Smooth muscle cell (in vitro differentiated cells): ENCODE data around the gene FOXL2. TPM values are rescaled to one million over a fixed set of nuclear protein-coding genes. Genes with fewer than 3 reads are reported as not detected.

Experiments
- DNase-seq: peaks from one replicate; lab custom pipeline; 2025; ENCODE audit not compliant: unreplicated experiment; lab: John Stamatoyannopoulos, UW
- H2AFZ ChIP-seq: fragments of 200-600 bp; sonication (generic); 2 replicates; pipeline ENCODE4 v1.6.0; 2016; ENCODE audit warnings: antibody characterized with exemption, low read depth, mild to moderate bottlenecking
- H3F3A ChIP-seq: fragments of 200-600 bp; sonication (generic); 2 replicates; pipeline ENCODE4 v1.6.0; 2017; ENCODE audit warnings: antibody characterized with exemption, low read depth
- H3K27ac ChIP-seq: fragments of 200-600 bp; sonication (generic); 2 replicates; pipeline ENCODE4 v1.5.1; 2016; ENCODE audit warnings: low read depth, mild to moderate bottlenecking
- H3K27me3 ChIP-seq: fragments of 200-600 bp; sonication (generic); 2 replicates; pipeline ENCODE4 v1.6.1; 2016; ENCODE audit warnings: low read depth, mild to moderate bottlenecking
- H3K36me3 ChIP-seq: fragments of 200-600 bp; sonication (generic); 2 replicates; pipeline ENCODE4 v1.5.1; 2016; ENCODE audit warnings: low read depth
- H3K4me1 ChIP-seq: fragments of 200-600 bp; sonication (generic); 2 replicates; pipeline ENCODE4 v1.5.1; 2016; ENCODE audit warnings: low read depth
- H3K4me2 ChIP-seq: fragments of 200-600 bp; sonication (generic); 2 replicates; pipeline ENCODE4 v1.6.0; 2016; ENCODE audit warnings: mild to moderate bottlenecking
- H3K4me3 ChIP-seq: fragments of 200-600 bp; sonication (generic); 2 replicates; pipeline ENCODE4 v1.5.1; 2016; ENCODE audit warnings: mild to moderate bottlenecking
- H3K79me2 ChIP-seq: fragments of 200-600 bp; sonication (generic); 2 replicates; pipeline ENCODE4 v1.6.0; 2016; ENCODE audit warnings: low read depth, mild to moderate bottlenecking
- H3K9ac ChIP-seq: fragments of 200-600 bp; sonication (generic); 2 replicates; pipeline ENCODE4 v1.6.0; 2016; ENCODE audit warnings: low read depth
- H3K9me3 ChIP-seq: fragments of 200-600 bp; sonication (generic); replicated peaks from 2 replicates; pipeline ENCODE4 v1.5.1; 2016; ENCODE audit warnings: low read depth
- H4K20me1 ChIP-seq: fragments of 200-600 bp; sonication (generic); 2 replicates; pipeline ENCODE4 v1.6.0; 2016; ENCODE audit warnings: low read depth
- WGBS: methylation state at CpG from one replicate; pipeline ENCODE4 v1.1.7; 2016; ENCODE audit warnings: low lambda C conversion rate; 5-methylcytosine and 5-hydroxymethylcytosine counted together
- polyA plus RNA-seq: library from polyadenylated mRNA; unstranded; fragments of >200 nt; fragmentation: Nextera tagmentation; extraction: Ambion mirVana; gene quantifications from 2 replicates; pipeline ENCODE4 v1.2.1, GENCODE V29; 2016
- total RNA-seq: library from RNA; depleted of rRNA; stranded (reverse); fragments of >200 nt; gene quantifications from 2 replicates; pipeline ENCODE4 v1.2.3, GENCODE V29; 2014
- TF ChIP-seq, protein P1 (sequence below): fragments of 200-600 bp; sonication (generic); IDR thresholded peaks from 2 replicates; pipeline ENCODE4 v1.5.1; 2017; ENCODE audit warnings: borderline replicate concordance, mild to moderate bottlenecking, antibody characterized with exemption; ENCODE audit not compliant: insufficient read depth, poor library complexity, severe bottlenecking

Gene FOXL2
- total and polyA plus RNA-seq, 2 experiments from 2014 or later: not detected

- no peaks in the 10 kb centered on the region for H3K4me1 ChIP-seq
- no peaks in the 10 kb centered on the region for H3K79me2 ChIP-seq
- H3K36me3 ChIP-seq: no peaks in the 10 kb centered on the region
- H3F3A ChIP-seq: no peaks in the 10 kb centered on the region
- H3K4me3 ChIP-seq: no peak overlapping the region
- WGBS: 53% methylated on average over 1 of the region's 1 CpG
- H3K27me3 ChIP-seq: no peaks in the 10 kb centered on the region
- no peak overlapping the region for H2AFZ ChIP-seq
- no peak overlapping the region for H3K4me2 ChIP-seq
- DNase-seq: no peak
- no peak overlapping the region for H3K27ac ChIP-seq
- H3K9me3 ChIP-seq: no peaks in the 10 kb centered on the region
- TF ChIP-seq, protein P1, sequence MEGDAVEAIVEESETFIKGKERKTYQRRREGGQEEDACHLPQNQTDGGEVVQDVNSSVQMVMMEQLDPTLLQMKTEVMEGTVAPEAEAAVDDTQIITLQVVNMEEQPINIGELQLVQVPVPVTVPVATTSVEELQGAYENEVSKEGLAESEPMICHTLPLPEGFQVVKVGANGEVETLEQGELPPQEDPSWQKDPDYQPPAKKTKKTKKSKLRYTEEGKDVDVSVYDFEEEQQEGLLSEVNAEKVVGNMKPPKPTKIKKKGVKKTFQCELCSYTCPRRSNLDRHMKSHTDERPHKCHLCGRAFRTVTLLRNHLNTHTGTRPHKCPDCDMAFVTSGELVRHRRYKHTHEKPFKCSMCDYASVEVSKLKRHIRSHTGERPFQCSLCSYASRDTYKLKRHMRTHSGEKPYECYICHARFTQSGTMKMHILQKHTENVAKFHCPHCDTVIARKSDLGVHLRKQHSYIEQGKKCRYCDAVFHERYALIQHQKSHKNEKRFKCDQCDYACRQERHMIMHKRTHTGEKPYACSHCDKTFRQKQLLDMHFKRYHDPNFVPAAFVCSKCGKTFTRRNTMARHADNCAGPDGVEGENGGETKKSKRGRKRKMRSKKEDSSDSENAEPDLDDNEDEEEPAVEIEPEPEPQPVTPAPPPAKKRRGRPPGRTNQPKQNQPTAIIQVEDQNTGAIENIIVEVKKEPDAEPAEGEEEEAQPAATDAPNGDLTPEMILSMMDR: no peak
- no peak overlapping the region for H3K9ac ChIP-seq
- H4K20me1 ChIP-seq: no peaks in the 10 kb centered on the region
Measured at GRCh38 chr3:138898301-138898700, 48.6 kb downstream of the FOXL2 start.

Other genes starting within 250 kb of the FOXL2 start
- gene PIK3CB, start 112.2 kb downstream of the FOXL2 start, total RNA-seq: 3.6 and 4.5 TPM in 2 replicates
- gene PIK3CB, start 112.2 kb downstream of the FOXL2 start, polyA plus RNA-seq: 2.5 and 2.6 TPM in 2 replicates
- not detected in 2 replicates for gene FOXL2NB, start 80 bp upstream of the FOXL2 start, total RNA-seq
- gene FOXL2NB, start 80 bp upstream of the FOXL2 start, polyA plus RNA-seq: 0.47 TPM in 1 of 2 replicates, not detected in the other
- not detected in 2 replicates for gene PRR23A, start 59.1 kb upstream of the FOXL2 start, total RNA-seq
- not detected in 2 replicates for gene PRR23A, start 59.1 kb upstream of the FOXL2 start, polyA plus RNA-seq
- not detected in 2 replicates for gene PRR23B, start 73.8 kb upstream of the FOXL2 start, total RNA-seq
- not detected in 2 replicates for gene PRR23B, start 73.8 kb upstream of the FOXL2 start, polyA plus RNA-seq
- not detected in 2 replicates for gene PRR23C, start 97.8 kb upstream of the FOXL2 start, total RNA-seq
- not detected in 2 replicates for gene PRR23C, start 97.8 kb upstream of the FOXL2 start, polyA plus RNA-seq